H9 (cell line): ENCODE measurements around the gene IRAK1BP1. TPM values are rescaled to one million over a fixed set of nuclear protein-coding genes. Genes with fewer than 3 reads are reported as not detected.

Source experiments
- DNase-seq: peaks from one replicate; pipeline ENCODE4 v3.0.0-alpha.2; 2017
- H2AFZ ChIP-seq: one replicate; pipeline ENCODE4 v1.6.1; 2013; ENCODE audit warnings: mild to moderate bottlenecking, low read length, control low read depth, moderate library complexity
- H2AK5ac ChIP-seq: 2 replicates; pipeline ENCODE4 v1.6.1; 2013; ENCODE audit warnings: low read length, control low read depth, mixed read lengths; ENCODE audit not compliant: insufficient read length
- H2BK120ac ChIP-seq: one replicate; pipeline ENCODE4 v1.6.1; 2013; ENCODE audit warnings: low read depth, mild to moderate bottlenecking, low read length, control low read depth, inconsistent platforms; ENCODE audit not compliant: poor library complexity, severe bottlenecking
- H2BK12ac ChIP-seq: 2 replicates; pipeline ENCODE4 v1.6.1; 2013; ENCODE audit warnings: low read length, control low read depth, mixed read lengths, low read depth; ENCODE audit not compliant: insufficient read length
- H2BK15ac ChIP-seq: 2 replicates; pipeline ENCODE4 v1.6.1; 2013; ENCODE audit warnings: low read depth, low read length, control low read depth
- H2BK20ac ChIP-seq: one replicate; pipeline ENCODE4 v1.6.1; 2013; ENCODE audit warnings: low read depth, mild to moderate bottlenecking, low read length, control low read depth, inconsistent platforms; ENCODE audit not compliant: poor library complexity, severe bottlenecking
- H2BK5ac ChIP-seq: 2 replicates; pipeline ENCODE4 v1.6.1; 2013; ENCODE audit warnings: low read length, control low read depth, mixed read lengths; ENCODE audit not compliant: insufficient read length
- H3K14ac ChIP-seq: 2 replicates; pipeline ENCODE4 v1.6.1; 2013; ENCODE audit warnings: low read length, control low read depth; ENCODE audit not compliant: insufficient read depth
- H3K18ac ChIP-seq: 2 replicates; pipeline ENCODE4 v1.6.1; 2013; ENCODE audit warnings: low read depth, mild to moderate bottlenecking, mixed read lengths, low read length, control low read depth; ENCODE audit not compliant: insufficient read length
- H3K23ac ChIP-seq: 2 replicates; pipeline ENCODE4 v1.6.1; 2013; ENCODE audit warnings: low read length, control low read depth, mixed read lengths, low read depth; ENCODE audit not compliant: insufficient read length
- H3K23me2 ChIP-seq: 2 replicates; pipeline ENCODE4 v1.6.1; 2013; ENCODE audit warnings: low read depth, mild to moderate bottlenecking, mixed read lengths, low read length, control low read depth; ENCODE audit not compliant: insufficient read length, poor library complexity, severe bottlenecking
- H3K27ac ChIP-seq: 2 replicates; pipeline ENCODE4 v1.5.1; 2013; ENCODE audit warnings: low read length, control low read depth, mixed read lengths, low read depth; ENCODE audit not compliant: insufficient read length
- H3K27me3 ChIP-seq: 2 replicates; pipeline ENCODE4 v1.6.1; 2013; ENCODE audit warnings: low read length, control low read depth, inconsistent platforms; ENCODE audit not compliant: insufficient read depth
- H3K4ac ChIP-seq: 2 replicates; pipeline ENCODE4 v1.6.1; 2013; ENCODE audit warnings: low read depth, mild to moderate bottlenecking, control low read depth, inconsistent platforms, low read length, moderate library complexity
- H3K4me1 ChIP-seq: 2 replicates; pipeline ENCODE4 v1.6.1; 2013; ENCODE audit warnings: low read length, control low read depth, inconsistent platforms; ENCODE audit not compliant: insufficient read depth
- H3K4me2 ChIP-seq: 2 replicates; pipeline ENCODE4 v1.6.1; 2013; ENCODE audit warnings: low read length, control low read depth, mixed read lengths; ENCODE audit not compliant: insufficient read length, insufficient read depth
- H3K56ac ChIP-seq: 2 replicates; pipeline ENCODE4 v1.6.1; 2013; ENCODE audit warnings: low read depth, mild to moderate bottlenecking, mixed read lengths, low read length, control low read depth; ENCODE audit not compliant: insufficient read length
- H3K79me1 ChIP-seq: 2 replicates; pipeline ENCODE4 v1.6.1; 2013; ENCODE audit warnings: low read depth, mild to moderate bottlenecking, moderate library complexity, low read length, control low read depth, inconsistent platforms; ENCODE audit not compliant: insufficient read depth, poor library complexity, severe bottlenecking
- H3K79me2 ChIP-seq: 2 replicates; pipeline ENCODE4 v1.6.1; 2013; ENCODE audit warnings: low read length, control low read depth, inconsistent platforms; ENCODE audit not compliant: insufficient read depth
- H3K9ac ChIP-seq: 2 replicates; pipeline ENCODE4 v1.6.1; 2013; ENCODE audit warnings: low read length, control low read depth, mixed read lengths; ENCODE audit not compliant: insufficient read length; ENCODE audit errors: extremely low read depth
- H3K9me3 ChIP-seq: one replicate; pipeline ENCODE4 v1.6.1; 2013; ENCODE audit warnings: low read depth, low read length, inconsistent platforms; ENCODE audit not compliant: control insufficient read depth
- H3T11ph ChIP-seq: one replicate; pipeline ENCODE4 v1.6.1; 2013; ENCODE audit warnings: mild to moderate bottlenecking, low read length, control low read depth, inconsistent platforms
- H4K20me1 ChIP-seq: one replicate; pipeline ENCODE4 v1.6.1; 2013; ENCODE audit not compliant: control insufficient read depth, insufficient read length, insufficient read depth
- H4K5ac ChIP-seq: 2 replicates; pipeline ENCODE4 v1.6.1; 2013; ENCODE audit warnings: low read depth, mild to moderate bottlenecking, mixed read lengths, low read length, control low read depth; ENCODE audit not compliant: insufficient read length
- H4K8ac ChIP-seq: replicated peaks from 2 replicates; pipeline ENCODE4 v1.6.1; 2013; ENCODE audit warnings: low read length, control low read depth, mixed read lengths, low read depth; ENCODE audit not compliant: insufficient read length
- H4K91ac ChIP-seq: 2 replicates; pipeline ENCODE4 v1.6.1; 2013; ENCODE audit warnings: low read depth, mild to moderate bottlenecking, moderate library complexity, mixed read lengths, low read length, control low read depth; ENCODE audit not compliant: insufficient read length
- H3K27ac Mint-ChIP-seq, 3 experiments: 2 replicates in 2 of 3; 3 replicates in 1 of 3; pipeline ENCODE4 v1.8.0; 2020 to 2021; ENCODE audit warnings: mixed read lengths in 3 of 3, mild to moderate bottlenecking in 1 of 3, moderate library complexity in 1 of 3
- H3K27me3 Mint-ChIP-seq: 2 replicates; pipeline ENCODE4 v1.8.0; 2021; ENCODE audit warnings: low read depth, mild to moderate bottlenecking, moderate library complexity, mixed read lengths
- H3K36me3 Mint-ChIP-seq, 3 experiments: 2 replicates in 2 of 3; 3 replicates in 1 of 3; pipeline ENCODE4 v1.8.0; 2020 to 2021; ENCODE audit warnings: low read depth in 3 of 3, mixed read lengths in 3 of 3; ENCODE audit not compliant: insufficient read depth in 1 of 3
- H3K4me1 Mint-ChIP-seq, 2 experiments: 2 replicates each; pipeline ENCODE4 v1.8.0; 2020; ENCODE audit warnings: mixed read lengths in 2 of 2
- H3K4me3 Mint-ChIP-seq, 2 experiments: 2 replicates in 1 of 2; 3 replicates in 1 of 2; pipeline ENCODE4 v1.8.0; 2020 to 2021; ENCODE audit warnings: mild to moderate bottlenecking in 2 of 2, mixed read lengths in 2 of 2, moderate library complexity in 1 of 2
- H3K9me3 Mint-ChIP-seq, 2 experiments: 2 replicates in 1 of 2; 3 replicates in 1 of 2; pipeline ENCODE4 v1.8.0; 2020; ENCODE audit warnings: mild to moderate bottlenecking in 2 of 2, mixed read lengths in 2 of 2, moderate library complexity in 1 of 2
- CTCF ChIP-seq: fragments of 200-600 bp; sonication (generic); conservative IDR thresholded peaks from 3 replicates; pipeline ENCODE4 v1.8.0; 2021; ENCODE audit warnings: antibody characterized with exemption, mild to moderate bottlenecking
- WGBS: extraction: QIAGEN DNeasy Blood & Tissue Kit; methylation state at CpG from one replicate; pipeline ENCODE4 v1.1.7; 2013; ENCODE audit warnings: missing lambda C conversion rate, low lambda C conversion rate, mixed read lengths; ENCODE audit not compliant: insufficient read length; ENCODE audit errors: extremely low coverage; 5-methylcytosine and 5-hydroxymethylcytosine counted together
- total RNA-seq: library from RNA; stranded (reverse); gene quantifications from 2 replicates; pipeline ENCODE4 v1.2.1, GENCODE V29; 2021

The IRAK1BP1 gene
- total RNA-seq, 1 experiment from 2014 or later: 3.8 TPM

- Histone ChIP-seq H4K20me1 (no peaks in the 10 kb centered on the region), H3K27me3 (no peaks in the 10 kb centered on the region), H3K4me1 (no peaks in the 10 kb centered on the region), H3T11ph (no peak overlapping the region), H2BK12ac (no peak overlapping the region), H2AFZ (no peak overlapping the region), H3K27ac (no peak overlapping the region), H2BK20ac (no peak overlapping the region), H3K4ac (no peak overlapping the region), H2BK15ac (no peak overlapping the region), H4K8ac (no peak overlapping the region), H3K9me3 (no peaks in the 10 kb centered on the region), H3K23me2 (no peaks in the 10 kb centered on the region), H3K56ac (no peak overlapping the region), H2AK5ac (no peak overlapping the region), H2BK120ac (no peak overlapping the region), H3K14ac (no peak overlapping the region), H4K5ac (no peak overlapping the region), H3K23ac (no peak overlapping the region), H3K9ac (no peak overlapping the region), H2BK5ac (no peak overlapping the region), H3K79me1 (no peaks in the 10 kb centered on the region), H3K18ac (no peak overlapping the region), H3K4me2 (no peak overlapping the region), H3K79me2 (no peaks in the 10 kb centered on the region), H4K91ac (no peak overlapping the region)
- no CpG with 5 or more reads among the region's 2 CpGs for WGBS
- Mint-ChIP-seq H3K9me3 (peaks cover 23 to 25% of the 10 kb centered on the region in 2 experiments), H3K4me1 (no peaks in the 10 kb centered on the region), H3K27ac (no peak overlapping the region; a peak in 2 of 7 replicates), H3K36me3 (peaks cover 65 to 88% (median 85%) of the 10 kb centered on the region in 3 experiments), H3K27me3 (no peaks in the 10 kb centered on the region), H3K4me3 (no peak overlapping the region)
- no peak for TF ChIP-seq CTCF
- no peak for DNase-seq
Observed at GRCh38 chr6:78947529-78947928, 80.2 kb downstream of the IRAK1BP1 start.
